22Rv1 (cell line): ENCODE data around the gene NDUFS6.

ENCODE experiments used
- H3K27ac ChIP-seq: fragments of 450-650 bp; 2 replicates; pipeline ENCODE4 v1.5.1; 2017
- ZFX ChIP-seq: fragments of 450-650 bp; IDR thresholded peaks from 2 replicates; pipeline ENCODE4 v1.6.1; 2017; ENCODE audit warnings: antibody characterized with exemption, borderline replicate concordance
- TF ChIP-seq, protein P1 (sequence below): fragments of 450-650 bp; IDR thresholded peaks from 2 replicates; pipeline ENCODE4 v1.5.1; 2017; ENCODE audit warnings: mild to moderate bottlenecking

Gene NDUFS6

DNA sequence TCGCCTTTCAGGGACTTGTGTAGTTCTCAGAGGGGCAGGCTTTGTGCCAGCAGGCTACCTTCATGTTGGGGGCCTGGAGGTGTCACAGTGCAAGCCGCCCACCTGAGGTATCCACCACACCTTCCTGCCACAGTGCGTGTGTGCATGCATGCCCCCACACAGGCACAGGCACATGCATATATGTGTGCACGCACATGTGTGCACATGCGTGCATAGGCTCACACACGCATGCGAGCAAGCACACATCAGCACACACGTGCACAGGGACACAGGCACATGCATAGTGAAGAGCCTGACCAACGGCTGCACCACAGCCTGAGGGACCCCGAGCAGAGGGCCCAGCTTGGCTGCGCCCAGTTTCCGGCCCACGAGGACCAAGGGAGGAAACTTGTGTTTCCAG, 45.4 kb downstream of the NDUFS6 start:
- no peak overlapping the region for H3K27ac ChIP-seq
- TF ChIP-seq ZFX, result no peak
- TF ChIP-seq, protein P1, sequence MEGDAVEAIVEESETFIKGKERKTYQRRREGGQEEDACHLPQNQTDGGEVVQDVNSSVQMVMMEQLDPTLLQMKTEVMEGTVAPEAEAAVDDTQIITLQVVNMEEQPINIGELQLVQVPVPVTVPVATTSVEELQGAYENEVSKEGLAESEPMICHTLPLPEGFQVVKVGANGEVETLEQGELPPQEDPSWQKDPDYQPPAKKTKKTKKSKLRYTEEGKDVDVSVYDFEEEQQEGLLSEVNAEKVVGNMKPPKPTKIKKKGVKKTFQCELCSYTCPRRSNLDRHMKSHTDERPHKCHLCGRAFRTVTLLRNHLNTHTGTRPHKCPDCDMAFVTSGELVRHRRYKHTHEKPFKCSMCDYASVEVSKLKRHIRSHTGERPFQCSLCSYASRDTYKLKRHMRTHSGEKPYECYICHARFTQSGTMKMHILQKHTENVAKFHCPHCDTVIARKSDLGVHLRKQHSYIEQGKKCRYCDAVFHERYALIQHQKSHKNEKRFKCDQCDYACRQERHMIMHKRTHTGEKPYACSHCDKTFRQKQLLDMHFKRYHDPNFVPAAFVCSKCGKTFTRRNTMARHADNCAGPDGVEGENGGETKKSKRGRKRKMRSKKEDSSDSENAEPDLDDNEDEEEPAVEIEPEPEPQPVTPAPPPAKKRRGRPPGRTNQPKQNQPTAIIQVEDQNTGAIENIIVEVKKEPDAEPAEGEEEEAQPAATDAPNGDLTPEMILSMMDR, result no peak

GRCh38 chr5:1847056-1847455, 45.8 kb downstream of the NDUFS6 start:
- TF ChIP-seq ZFX, result no peak
- TF ChIP-seq, protein P1, result no peak
- H3K27ac ChIP-seq, result no peak overlapping the region

DNA sequence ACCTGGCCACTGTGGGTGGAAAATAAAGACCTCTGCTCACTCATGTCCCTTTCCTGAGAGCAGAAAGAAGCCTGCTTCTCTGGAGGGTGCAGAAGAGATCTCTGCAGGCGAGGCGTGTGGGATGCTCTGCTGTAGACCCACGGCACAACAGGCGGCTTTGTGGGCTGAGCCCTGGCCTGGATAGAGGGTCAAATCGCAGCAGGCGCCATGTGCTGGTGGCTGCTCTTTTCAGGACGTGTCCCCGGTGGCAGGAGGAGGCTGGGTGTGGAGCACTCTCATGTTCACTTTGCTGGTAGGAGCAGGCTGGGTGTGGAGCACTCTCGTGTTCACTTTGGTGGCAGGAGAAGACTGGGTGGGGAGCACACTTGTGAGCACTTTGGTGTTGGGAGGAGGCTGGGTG, 46.4 kb downstream of the NDUFS6 start:
- no peak for TF ChIP-seq ZFX
- TF ChIP-seq, protein P1, result no peak

GRCh38 chr5:1850324-1851154, 49.3 kb downstream of the NDUFS6 start:
- H3K27ac ChIP-seq, result no peak overlapping the region
- TF ChIP-seq ZFX, result no peak
- TF ChIP-seq, protein P1, result no peak

More for the DNA sequence above, 46.4 kb downstream of the NDUFS6 start:
- H3K27ac ChIP-seq, result no peak overlapping the region

DNA sequence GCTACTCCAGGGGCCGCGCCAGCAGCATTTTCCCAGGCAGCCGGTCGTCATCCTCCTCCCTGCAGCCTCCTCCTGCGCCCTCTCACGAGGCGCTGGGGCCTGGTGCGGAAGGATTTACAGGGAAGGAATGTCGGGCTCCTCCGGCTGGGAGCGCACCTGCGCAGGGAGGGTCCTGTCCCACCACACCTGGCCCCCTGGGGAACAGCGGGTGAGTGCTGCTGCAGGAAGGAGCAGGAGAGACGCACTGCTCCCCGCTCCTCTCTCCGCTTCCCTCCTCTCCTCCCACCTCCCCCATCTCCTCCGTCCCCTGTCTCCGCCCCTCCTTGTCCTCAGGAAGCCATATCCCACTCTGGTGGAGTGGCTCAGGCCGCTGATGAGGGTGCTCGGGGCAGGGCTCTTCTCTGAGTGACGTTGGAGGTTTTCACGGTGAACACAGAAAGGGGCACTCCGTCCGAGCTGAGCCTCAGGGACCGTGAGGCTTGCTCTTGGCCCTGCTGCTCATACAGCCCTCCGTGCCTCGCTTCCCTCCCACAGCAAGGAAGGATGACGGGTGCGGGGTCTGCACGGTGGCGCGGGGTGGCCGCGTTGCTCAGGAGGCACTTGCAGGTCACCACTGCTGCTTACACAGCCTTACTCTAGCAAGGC, 50.2 kb downstream of the NDUFS6 start:
- no peak overlapping the region for H3K27ac ChIP-seq
- no peak for TF ChIP-seq ZFX
- TF ChIP-seq, protein P1, result no peak

- TF ChIP-seq, protein P1, result no peak
- TF ChIP-seq ZFX, result no peak
- H3K27ac ChIP-seq, result no peak overlapping the region
Measured at GRCh38 chr5:1852324-1852947, 51.2 kb downstream of the NDUFS6 start.

DNA sequence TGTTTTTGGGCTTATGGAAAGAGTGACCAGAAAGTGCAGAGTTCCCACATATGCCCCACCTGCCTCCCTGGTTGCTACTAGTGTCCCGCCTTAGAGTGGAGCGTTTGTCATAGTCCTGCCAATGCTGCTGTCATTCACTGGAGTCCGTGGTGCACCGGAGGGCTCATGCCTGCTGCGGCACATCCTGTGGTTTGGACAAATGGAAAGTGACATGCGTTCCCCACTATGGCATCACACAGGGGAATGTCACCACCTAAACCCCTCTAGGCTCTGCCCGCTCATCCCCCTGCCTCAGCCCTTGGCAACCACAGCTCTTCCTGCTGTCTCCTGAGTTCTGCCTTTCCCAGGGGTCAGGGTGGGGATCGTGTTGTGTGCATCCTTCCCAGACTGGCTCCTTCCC, 52.3 kb downstream of the NDUFS6 start:
- H3K27ac ChIP-seq, result no peak overlapping the region
- TF ChIP-seq, protein P1, result no peak
- no peak for TF ChIP-seq ZFX
